Stimulated activated CD8-positive, alpha-beta memory T cell treated with anti-CD3 and anti-CD28 coated beads, Interleukin-7, amount 100 ng/mL, for 1 hour (primary cell): ENCODE data around the gene ZC3H7A.

Experiments used
- DNase-seq, 2 donors: peaks; one replicate each; pipeline ENCODE4 v3.0.0-alpha.2; 2020; ENCODE audit warnings: low read depth in 2 of 2

ZC3H7A gene

GRCh38 chr16:11768849-11769248, 28.2 kb downstream of the ZC3H7A start:
- no peak for DNase-seq

- DNase-seq, result no peak
Measured at GRCh38 chr16:11762431-11762830, 34.6 kb downstream of the ZC3H7A start.

- no peak for DNase-seq
Measured at GRCh38 chr16:11759997-11760396, 37.1 kb downstream of the ZC3H7A start.

- no peak for DNase-seq
Measured at GRCh38 chr16:11759163-11759834, 37.8 kb downstream of the ZC3H7A start.

GRCh38 chr16:11757671-11758545, 39.1 kb downstream of the ZC3H7A start:
- no peak for DNase-seq

- no peak for DNase-seq
Measured at GRCh38 chr16:11756248-11756647, 40.8 kb downstream of the ZC3H7A start.

GRCh38 chr16:11755022-11755760, 41.9 kb downstream of the ZC3H7A start:
- DNase-seq, result no peak

GRCh38 chr16:11752856-11753255, 44.2 kb downstream of the ZC3H7A start:
- DNase-seq, result no peak

- DNase-seq, result no peak
Measured at GRCh38 chr16:11750056-11750455, 47.0 kb downstream of the ZC3H7A start.

GRCh38 chr16:11748404-11749254, 48.4 kb downstream of the ZC3H7A start:
- DNase-seq, result no peak

- no peak for DNase-seq
Measured at GRCh38 chr16:11747949-11748403, 49.1 kb downstream of the ZC3H7A start.

GRCh38 chr16:11744075-11744470, 53.0 kb downstream of the ZC3H7A start:
- DNase-seq, result no peak

- no peak for DNase-seq
Measured at GRCh38 chr16:11743308-11744074, 53.6 kb downstream of the ZC3H7A start.

GRCh38 chr16:11742536-11743307, 54.3 kb downstream of the ZC3H7A start, which contains the start of gene TXNDC11:
TXNDC11 (minus strand) TSS chr16:11742857; CDS start chr16:11742730, 127 bp downstream.
- peak; percentile 99 for DNase-seq

GRCh38 chr16:11742093-11742535, 54.9 kb downstream of the ZC3H7A start:
- no peak for DNase-seq

- no peak for DNase-seq
Measured at GRCh38 chr16:11740567-11740966, 56.5 kb downstream of the ZC3H7A start.

GRCh38 chr16:11738742-11739544, 58.1 kb downstream of the ZC3H7A start:
- no peak for DNase-seq

GRCh38 chr16:11737713-11738112, 59.3 kb downstream of the ZC3H7A start:
- DNase-seq, result no peak

- DNase-seq, result no peak
Measured at GRCh38 chr16:11736903-11737302, 60.2 kb downstream of the ZC3H7A start.
